ENCODE data around the gene ADAM10.
"Not testable (repeated sequence)": the region's sequence is repeated elsewhere in the genome, so short reads cannot be mapped to it uniquely, and the experiment has no call there.

The ADAM10 gene

DNA sequence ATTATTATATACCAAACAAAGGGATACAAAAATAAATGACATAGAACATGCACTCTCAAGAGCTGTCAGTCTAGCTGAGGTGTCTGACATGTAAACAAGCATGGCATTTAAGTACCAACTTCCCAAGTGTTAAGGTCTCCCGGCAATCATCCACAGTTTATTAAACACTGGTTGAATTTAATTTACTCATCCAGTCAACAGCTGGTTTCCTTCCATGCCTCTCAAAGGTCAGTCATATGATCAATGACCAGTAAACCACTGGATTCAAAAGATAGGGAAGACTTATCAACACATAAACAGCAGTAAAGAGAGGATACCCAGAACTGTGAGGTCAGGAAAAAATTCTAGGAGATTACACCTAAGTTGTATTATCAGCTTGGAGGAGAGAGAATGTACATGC, 80.4 kb downstream of the ADAM10 start:
- no peak for DNase-seq

- no peak for DNase-seq
Observed at GRCh38 chr15:58666957-58667356, 82.5 kb downstream of the ADAM10 start.

DNA sequence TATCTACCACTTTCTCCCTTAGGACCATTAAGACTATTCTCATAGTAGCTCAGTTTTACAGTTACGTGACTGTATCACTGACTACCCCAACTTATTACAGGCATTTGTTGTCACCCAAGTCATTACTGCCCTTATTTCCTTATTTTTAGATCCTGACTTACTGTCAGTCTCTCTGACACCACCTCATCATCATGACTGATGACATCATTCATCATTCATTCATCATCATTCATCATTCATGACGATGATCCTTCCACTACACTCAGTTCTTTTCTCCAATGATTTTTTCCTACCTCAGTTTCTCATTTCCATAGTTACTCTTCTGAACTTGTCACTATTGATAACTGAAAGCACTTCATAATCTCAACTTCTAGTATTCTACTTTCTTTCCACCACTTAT, 83.8 kb downstream of the ADAM10 start:
- no peak for DNase-seq

DNA sequence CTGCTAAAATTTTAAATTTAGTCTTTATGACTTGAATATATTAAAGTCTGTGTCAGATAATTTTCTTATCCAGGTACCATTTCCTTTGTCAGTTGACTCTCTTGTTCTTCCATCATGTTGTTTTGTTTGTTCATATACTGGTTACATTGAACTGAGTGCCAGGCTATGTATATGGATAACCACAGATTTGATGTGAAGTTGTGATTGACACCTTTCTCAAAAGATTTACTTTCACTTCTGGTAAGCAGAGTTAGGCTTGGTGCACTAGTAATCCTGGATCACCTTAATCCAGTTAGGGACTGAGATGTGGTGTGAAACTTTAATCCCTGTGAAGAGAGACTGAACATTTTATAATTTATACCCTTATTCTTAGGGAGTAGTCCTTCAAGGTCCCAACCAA, 99.4 kb downstream of the ADAM10 start:
- no peak for DNase-seq

DNA sequence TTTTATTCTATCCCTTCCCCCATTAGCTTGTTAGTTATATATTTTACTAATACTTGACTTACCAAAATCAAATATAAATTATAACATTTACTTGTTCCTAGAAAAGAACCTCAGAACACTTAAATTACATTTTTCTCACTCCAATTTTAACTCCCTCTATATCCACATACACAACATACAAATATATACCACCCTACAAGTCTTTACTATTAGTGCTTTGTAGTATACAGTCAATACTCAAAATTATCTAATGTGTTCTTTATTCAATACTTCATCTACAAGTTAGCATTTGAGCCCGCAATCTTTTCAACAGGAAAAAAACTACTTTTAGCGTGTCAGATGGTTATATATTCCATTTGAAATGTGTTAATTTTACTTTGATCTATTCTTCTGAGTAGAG, 100.3 kb downstream of the ADAM10 start:
- DNase-seq: no peak

DNA sequence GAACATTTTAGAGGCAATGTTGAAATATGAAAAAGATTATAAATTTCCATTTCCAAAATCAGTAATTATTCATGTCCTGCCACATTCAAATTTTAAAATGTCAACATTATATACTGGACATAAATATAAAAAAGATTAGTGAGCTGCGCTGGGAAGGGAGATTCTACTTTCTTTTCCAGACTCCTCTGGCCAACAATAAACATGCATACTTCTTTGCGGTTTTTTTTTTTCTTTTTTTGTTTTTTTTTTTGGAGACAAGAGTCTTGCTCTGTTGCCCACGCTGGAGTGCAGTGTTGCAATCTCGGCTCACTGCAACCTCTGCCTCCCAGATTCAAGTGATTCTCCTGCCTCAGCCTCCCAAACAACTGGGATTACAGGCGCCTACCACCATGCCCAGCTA, 105.5 kb downstream of the ADAM10 start:
- DNase-seq: no peak

- DNase-seq: no peak
Observed at GRCh38 chr15:58641660-58642059, 107.8 kb downstream of the ADAM10 start.

- no peak for DNase-seq
Observed at GRCh38 chr15:58639992-58640391, 109.5 kb downstream of the ADAM10 start.

DNA sequence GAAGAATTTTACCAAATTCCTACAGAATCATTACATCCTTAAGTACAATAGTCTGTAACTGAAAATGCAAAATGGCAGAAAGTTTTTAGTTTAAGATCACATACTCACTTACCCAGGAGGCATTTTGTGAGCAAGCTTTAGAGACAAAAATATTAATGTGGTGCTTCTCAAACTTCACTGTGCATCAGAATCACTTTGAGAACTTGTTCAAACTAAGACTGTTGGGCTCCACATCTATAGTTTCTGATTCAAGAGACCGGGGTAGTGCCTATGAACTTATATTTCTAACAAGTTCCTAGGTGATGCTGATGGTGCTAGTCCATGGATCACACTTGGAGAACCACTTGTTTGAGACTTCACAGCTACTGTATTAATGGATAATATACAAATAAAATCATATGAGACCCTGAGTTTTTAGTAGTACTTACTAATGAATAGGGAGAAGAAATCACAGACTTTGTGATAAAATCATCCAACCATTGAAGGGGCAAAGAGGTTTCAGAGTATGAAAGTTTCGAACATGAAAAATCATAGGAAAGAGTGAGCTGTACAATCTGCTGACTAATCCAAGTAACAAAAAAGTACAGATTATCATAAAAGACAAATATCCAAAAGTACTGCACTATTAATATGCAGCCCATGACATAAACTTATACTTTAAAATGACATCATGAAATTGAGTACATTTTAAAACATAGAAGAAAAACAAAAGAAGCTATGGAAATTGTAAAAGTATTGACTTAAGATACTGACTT, 110.3 kb downstream of the ADAM10 start:
- no peak for DNase-seq

GRCh38 chr15:58632789-58633188, 116.7 kb downstream of the ADAM10 start:
- no peak for DNase-seq

GRCh38 chr15:58631319-58631718, 118.2 kb downstream of the ADAM10 start:
- no peak for DNase-seq

DNA sequence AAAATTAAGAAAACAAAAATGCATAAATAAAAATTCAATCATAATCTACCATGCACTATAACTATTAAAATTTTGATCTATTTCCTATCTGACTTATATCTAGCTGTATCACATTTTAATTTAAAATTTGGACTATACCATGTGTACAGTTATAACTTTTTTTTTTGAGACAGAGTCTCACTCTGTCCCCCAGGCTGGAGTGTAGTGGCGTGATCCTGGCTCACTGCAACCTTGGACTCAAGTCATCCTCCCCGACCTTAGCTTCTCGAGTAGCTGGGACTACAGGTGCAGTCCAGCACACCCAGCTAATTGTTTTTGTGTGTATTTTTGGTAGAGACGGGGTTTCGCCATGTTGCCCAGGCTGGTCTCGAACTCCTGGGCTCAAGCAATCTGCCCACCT, 119.9 kb downstream of the ADAM10 start:
- no peak for DNase-seq

DNA sequence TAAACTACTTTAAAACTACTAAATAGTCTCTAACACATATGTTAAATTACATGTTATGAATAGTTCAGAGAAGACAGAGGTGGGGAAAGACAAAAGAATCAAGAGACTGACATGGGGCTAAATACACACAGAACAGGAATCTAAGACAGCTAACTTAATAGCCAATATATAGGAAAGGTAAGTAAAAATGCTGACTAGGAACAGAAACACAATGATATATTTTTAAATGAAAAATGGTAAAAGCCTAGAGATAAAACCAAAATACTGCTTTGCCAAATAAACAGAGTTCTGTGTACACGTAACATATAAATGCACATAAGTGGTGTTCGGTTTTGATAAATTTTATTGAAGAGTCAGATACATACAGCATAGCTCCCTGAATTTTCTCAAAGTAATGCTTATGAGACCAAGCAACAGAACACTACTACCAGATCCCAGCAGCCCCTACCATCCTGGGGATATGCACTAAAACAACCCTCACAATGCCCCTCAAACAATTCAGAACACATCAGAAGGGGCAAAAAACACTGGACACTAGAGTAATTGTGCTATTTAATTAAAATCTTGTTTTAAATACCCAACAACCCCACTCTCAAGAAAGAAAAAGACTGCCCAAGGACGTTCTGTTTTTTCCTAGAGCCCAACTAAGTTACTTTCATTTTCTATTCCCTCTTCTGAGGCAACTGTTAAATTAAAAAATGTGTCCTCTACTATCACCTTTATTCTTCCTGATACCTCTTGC, 121.1 kb downstream of the ADAM10 start:
- no peak for DNase-seq

DNA sequence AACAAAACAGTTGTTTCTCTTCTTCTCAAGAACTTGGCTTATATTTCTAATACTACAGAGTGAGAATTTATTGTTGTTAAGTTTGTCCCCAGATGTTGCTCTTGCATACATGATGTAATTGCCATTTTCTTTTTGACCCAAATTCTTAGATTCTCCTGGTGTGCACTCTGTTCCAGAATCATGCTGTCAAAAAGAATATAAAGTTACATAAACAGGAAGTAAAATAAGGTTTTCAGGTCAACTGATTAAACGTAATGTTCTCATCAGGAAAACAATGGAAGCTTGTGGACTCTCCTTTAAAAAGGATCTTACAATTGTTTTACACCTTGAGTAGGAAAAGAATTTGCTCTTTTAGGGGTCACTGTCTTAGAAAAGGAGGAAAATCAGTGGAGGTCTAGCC, 121.8 kb downstream of the ADAM10 start:
- no peak for DNase-seq

DNA sequence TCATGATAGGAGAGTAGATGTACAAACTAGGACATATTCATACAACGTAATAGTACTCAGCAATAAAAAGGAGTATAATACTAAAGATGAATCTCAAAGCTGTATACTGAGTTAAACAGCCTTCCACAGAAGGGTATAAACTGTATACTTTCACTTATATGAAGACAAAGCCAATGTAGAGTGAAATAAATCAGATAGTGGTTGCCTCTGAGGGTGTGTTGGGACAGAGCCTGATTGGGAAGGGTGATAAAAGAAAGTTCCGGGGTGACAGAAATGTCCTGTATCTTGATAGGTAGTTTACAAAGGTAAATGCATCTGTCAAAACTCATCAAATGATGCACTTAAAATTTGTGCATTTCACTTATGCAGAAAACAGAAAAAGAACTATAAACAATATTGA, 122.5 kb downstream of the ADAM10 start:
- DNase-seq: no peak

DNA sequence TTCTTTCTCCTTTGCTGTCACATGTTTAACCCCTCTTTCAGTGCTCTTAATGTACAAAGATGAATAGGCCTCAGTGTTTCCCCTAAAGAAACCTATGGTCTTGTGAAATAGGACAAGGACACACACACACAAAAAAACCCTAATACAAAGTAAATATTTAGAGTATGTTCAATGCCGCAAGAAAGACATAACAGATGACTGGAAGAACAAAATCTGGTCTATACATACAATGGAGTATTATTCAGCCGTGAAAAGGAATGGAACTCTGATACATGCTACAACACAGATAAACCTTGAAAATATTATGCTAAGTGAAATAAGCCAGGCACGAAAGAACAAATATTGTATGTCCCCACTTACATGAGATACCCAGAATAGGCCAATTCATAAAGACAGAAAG, 123.1 kb downstream of the ADAM10 start:
- DNase-seq: no peak

DNA sequence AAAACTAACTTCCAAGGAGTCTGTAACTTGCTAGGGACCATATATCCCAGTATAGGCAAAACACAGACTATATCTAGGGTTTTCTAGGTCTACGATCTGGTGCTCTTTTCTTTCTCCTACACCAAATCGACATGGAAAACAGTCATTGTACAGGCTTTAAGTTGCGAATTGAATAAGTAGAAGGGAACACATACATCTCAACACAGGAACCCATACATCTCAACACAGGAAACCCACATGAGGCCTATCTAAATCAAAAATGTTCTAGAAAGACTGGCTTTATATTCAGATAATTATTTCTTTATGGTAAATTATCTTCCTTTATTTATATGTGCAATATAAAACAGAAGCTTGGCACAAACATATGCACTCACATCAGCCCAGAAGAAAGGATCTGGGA, 126.6 kb downstream of the ADAM10 start:
- no peak for DNase-seq

DNA sequence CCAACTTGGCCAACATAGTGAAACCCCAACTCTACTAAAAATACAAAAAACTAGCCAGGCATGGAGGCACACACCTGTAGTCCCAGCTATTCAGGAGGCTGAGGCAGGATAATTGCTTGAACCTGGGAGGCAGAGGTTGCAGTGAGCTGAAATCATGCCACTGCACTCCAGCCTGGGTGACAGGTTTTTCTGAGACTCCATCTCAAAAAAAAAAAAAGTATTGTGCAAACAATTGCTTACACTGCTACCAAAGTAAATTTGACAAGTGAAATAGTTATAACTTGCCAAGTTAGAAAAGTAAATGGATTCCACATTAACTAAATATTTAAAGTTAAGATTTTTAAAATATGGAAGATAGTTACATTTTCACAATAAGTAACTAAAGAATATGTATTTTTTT, 129.2 kb downstream of the ADAM10 start:
- DNase-seq: not testable (repeated sequence)

- no peak for DNase-seq
Observed at GRCh38 chr15:58616171-58616570, 133.3 kb downstream of the ADAM10 start.

GRCh38 chr15:58611731-58612676, 137.5 kb downstream of the ADAM10 start:
- DNase-seq: no peak

DNA sequence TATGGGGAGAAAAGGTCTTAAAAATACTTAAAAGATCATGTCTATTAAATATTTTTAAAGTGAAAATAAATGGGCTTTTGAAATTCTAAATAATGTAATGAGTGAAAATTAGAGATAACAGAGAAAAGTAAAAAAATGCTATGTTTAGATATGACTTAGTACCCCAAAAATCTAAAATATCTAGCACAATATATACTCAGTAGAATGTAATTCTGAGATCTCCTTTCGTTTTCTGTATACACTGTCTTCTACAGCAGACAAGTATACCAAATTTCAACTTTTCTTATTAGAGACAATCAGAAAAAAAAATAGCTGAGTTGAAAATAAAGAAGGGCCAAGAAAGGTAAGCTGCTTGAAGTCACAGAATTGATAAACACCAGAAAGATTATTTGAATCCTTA, 140.8 kb downstream of the ADAM10 start:
- no peak for DNase-seq

- no peak for DNase-seq
Observed at GRCh38 chr15:58608129-58608590, 141.3 kb downstream of the ADAM10 start.

DNA sequence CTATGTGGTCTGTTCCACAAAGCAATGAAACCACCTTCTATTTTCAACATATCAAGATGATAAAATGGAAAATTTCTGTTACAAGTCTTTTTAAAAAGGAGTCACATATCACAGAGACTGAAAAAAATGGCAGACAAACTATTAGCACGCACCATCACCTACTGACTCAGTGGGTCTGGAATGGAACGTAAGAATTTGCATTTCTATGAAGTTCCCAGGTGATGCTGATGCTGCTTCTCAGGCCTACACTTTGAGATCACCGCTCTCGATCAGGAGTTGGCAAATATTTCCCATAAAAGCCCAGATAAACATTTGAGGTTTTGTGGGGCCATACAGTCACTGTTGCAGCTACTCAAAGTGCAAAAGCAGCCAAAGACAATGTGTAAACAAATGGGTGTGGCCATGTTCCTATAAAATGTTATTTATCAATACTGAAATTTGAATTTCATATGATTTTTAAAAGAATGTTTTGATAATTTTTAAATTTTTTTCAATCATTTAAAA, 142.9 kb downstream of the ADAM10 start:
- DNase-seq: no peak
